ENCODE results near the gene SH3PXD2A.

The SH3PXD2A gene

GRCh38 chr10:103679096-103679790 is 176.1 kb downstream of the SH3PXD2A start:
- no peak overlapping the region for H3K9ac ChIP-seq (ENCODE audit: low read depth in 1 of 2, low read length in 2 of 2)
- H3K36me3 ChIP-seq (ENCODE audit: control insufficient read depth in 2 of 2, insufficient read depth in 2 of 2, low read length in 2 of 2): peaks cover 7 to 14% of the 10 kb centered on the region in 2 donors
- no peak overlapping the region for H3K4me3 ChIP-seq (ENCODE audit: low read length in 2 of 2)
- peak overlapping the region in 1 of 2 donors; percentile 24 for H3K27ac ChIP-seq (ENCODE audit: low read depth in 2 of 2, low read length in 2 of 2)
- no peaks in the 10 kb centered on the region for H3K27me3 ChIP-seq (ENCODE audit: control insufficient read depth in 2 of 2, insufficient read depth in 2 of 2, low read length in 2 of 2)
- H3K9me3 ChIP-seq (ENCODE audit: control insufficient read depth in 2 of 2, low read length in 2 of 2): no peaks in the 10 kb centered on the region
- H3K4me1 ChIP-seq (ENCODE audit: control insufficient read depth in 2 of 2, insufficient read depth in 2 of 2, low read length in 2 of 2): peaks cover 14 to 21% of the 10 kb centered on the region in 2 donors

- Histone ChIP-seq H3K4me3 (ENCODE audit: low read length in 2 of 2) (peak overlapping the region; percentile 60 to 66), H3K27ac (ENCODE audit: low read depth in 2 of 2, low read length in 2 of 2) (peak overlapping the region; percentile 59 to 81), H3K9ac (ENCODE audit: low read depth in 1 of 2, low read length in 2 of 2) (peak overlapping the region; percentile 50 to 70), H3K4me1 (ENCODE audit: control insufficient read depth in 2 of 2, insufficient read depth in 2 of 2, low read length in 2 of 2) (peaks cover 13 to 17% of the 10 kb centered on the region in 2 donors), H3K27me3 (ENCODE audit: control insufficient read depth in 2 of 2, insufficient read depth in 2 of 2, low read length in 2 of 2) (no peaks in the 10 kb centered on the region), H3K36me3 (ENCODE audit: control insufficient read depth in 2 of 2, insufficient read depth in 2 of 2, low read length in 2 of 2) (peaks cover 7 to 14% of the 10 kb centered on the region in 2 donors), H3K9me3 (ENCODE audit: control insufficient read depth in 2 of 2, low read length in 2 of 2) (no peaks in the 10 kb centered on the region)
Measured at GRCh38 chr10:103678178-103678526, 177.2 kb downstream of the SH3PXD2A start.

GRCh38 chr10:103677486-103678177 is 177.7 kb downstream of the SH3PXD2A start:
- no peaks in the 10 kb centered on the region for H3K9me3 ChIP-seq (ENCODE audit: control insufficient read depth in 2 of 2, low read length in 2 of 2)
- peaks cover 13 to 17% of the 10 kb centered on the region in 2 donors for H3K4me1 ChIP-seq (ENCODE audit: control insufficient read depth in 2 of 2, insufficient read depth in 2 of 2, low read length in 2 of 2)
- H3K27me3 ChIP-seq (ENCODE audit: control insufficient read depth in 2 of 2, insufficient read depth in 2 of 2, low read length in 2 of 2): no peaks in the 10 kb centered on the region
- peak overlapping the region; percentile 59 to 81 for H3K27ac ChIP-seq (ENCODE audit: low read depth in 2 of 2, low read length in 2 of 2)
- peak overlapping the region; percentile 50 to 70 for H3K9ac ChIP-seq (ENCODE audit: low read depth in 1 of 2, low read length in 2 of 2)
- peaks cover 8 to 14% of the 10 kb centered on the region in 2 donors for H3K36me3 ChIP-seq (ENCODE audit: control insufficient read depth in 2 of 2, insufficient read depth in 2 of 2, low read length in 2 of 2)
- peak overlapping the region; percentile 60 to 66 for H3K4me3 ChIP-seq (ENCODE audit: low read length in 2 of 2)

- Histone ChIP-seq H3K9ac (ENCODE audit: low read depth in 1 of 2, low read length in 2 of 2) (no peak overlapping the region), H3K36me3 (ENCODE audit: control insufficient read depth in 2 of 2, insufficient read depth in 2 of 2, low read length in 2 of 2) (peaks cover 10 to 11% of the 10 kb centered on the region in 2 donors), H3K27ac (ENCODE audit: low read depth in 2 of 2, low read length in 2 of 2) (peak overlapping the region; percentile 59 to 81), H3K9me3 (ENCODE audit: control insufficient read depth in 2 of 2, low read length in 2 of 2) (no peaks in the 10 kb centered on the region), H3K4me3 (ENCODE audit: low read length in 2 of 2) (peak overlapping the region in 1 of 2 donors; percentile 21), H3K4me1 (ENCODE audit: control insufficient read depth in 2 of 2, insufficient read depth in 2 of 2, low read length in 2 of 2) (peaks cover 13 to 17% of the 10 kb centered on the region in 2 donors), H3K27me3 (ENCODE audit: control insufficient read depth in 2 of 2, insufficient read depth in 2 of 2, low read length in 2 of 2) (no peaks in the 10 kb centered on the region)
Measured at GRCh38 chr10:103676851-103677417, 178.4 kb downstream of the SH3PXD2A start.

- Histone ChIP-seq H3K9me3 (ENCODE audit: control insufficient read depth in 2 of 2, low read length in 2 of 2) (no peaks in the 10 kb centered on the region), H3K4me1 (ENCODE audit: control insufficient read depth in 2 of 2, insufficient read depth in 2 of 2, low read length in 2 of 2) (peaks cover 13 to 17% of the 10 kb centered on the region in 2 donors), H3K4me3 (ENCODE audit: low read length in 2 of 2) (no peak overlapping the region), H3K27ac (ENCODE audit: low read depth in 2 of 2, low read length in 2 of 2) (peak overlapping the region; percentile 59 to 81), H3K27me3 (ENCODE audit: control insufficient read depth in 2 of 2, insufficient read depth in 2 of 2, low read length in 2 of 2) (no peaks in the 10 kb centered on the region), H3K36me3 (ENCODE audit: control insufficient read depth in 2 of 2, insufficient read depth in 2 of 2, low read length in 2 of 2) (peaks cover 10 to 11% of the 10 kb centered on the region in 2 donors), H3K9ac (ENCODE audit: low read depth in 1 of 2, low read length in 2 of 2) (no peak overlapping the region)
Measured at GRCh38 chr10:103676058-103676785, 179.2 kb downstream of the SH3PXD2A start.

- no peaks in the 10 kb centered on the region for H3K27me3 ChIP-seq (ENCODE audit: control insufficient read depth in 2 of 2, insufficient read depth in 2 of 2, low read length in 2 of 2)
Measured at GRCh38 chr10:103673606-103674005, 181.8 kb downstream of the SH3PXD2A start.

GRCh38 chr10:103672345-103672744 is 183.0 kb downstream of the SH3PXD2A start:
- H3K27me3 ChIP-seq (ENCODE audit: control insufficient read depth in 2 of 2, insufficient read depth in 2 of 2, low read length in 2 of 2): no peaks in the 10 kb centered on the region
- H3K9ac ChIP-seq (ENCODE audit: low read depth in 1 of 2, low read length in 2 of 2): no peak overlapping the region
- no peaks in the 10 kb centered on the region for H3K9me3 ChIP-seq (ENCODE audit: control insufficient read depth in 2 of 2, low read length in 2 of 2)
- peaks cover 11 to 14% of the 10 kb centered on the region in 2 donors for H3K36me3 ChIP-seq (ENCODE audit: control insufficient read depth in 2 of 2, insufficient read depth in 2 of 2, low read length in 2 of 2)
- H3K27ac ChIP-seq (ENCODE audit: low read depth in 2 of 2, low read length in 2 of 2): no peak overlapping the region
- no peak overlapping the region for H3K4me3 ChIP-seq (ENCODE audit: low read length in 2 of 2)
- peaks cover 11 to 12% of the 10 kb centered on the region in 2 donors for H3K4me1 ChIP-seq (ENCODE audit: control insufficient read depth in 2 of 2, insufficient read depth in 2 of 2, low read length in 2 of 2)

More at GRCh38 chr10:103673606-103674005, 181.8 kb downstream of the SH3PXD2A start:
- Histone ChIP-seq H3K4me1 (ENCODE audit: control insufficient read depth in 2 of 2, insufficient read depth in 2 of 2, low read length in 2 of 2) (peaks cover 16% of the 10 kb centered on the region in 2 donors), H3K27ac (ENCODE audit: low read depth in 2 of 2, low read length in 2 of 2) (no peak overlapping the region), H3K36me3 (ENCODE audit: control insufficient read depth in 2 of 2, insufficient read depth in 2 of 2, low read length in 2 of 2) (peaks cover 10 to 12% of the 10 kb centered on the region in 2 donors), H3K9ac (ENCODE audit: low read depth in 1 of 2, low read length in 2 of 2) (no peak overlapping the region), H3K4me3 (ENCODE audit: low read length in 2 of 2) (no peak overlapping the region), H3K9me3 (ENCODE audit: control insufficient read depth in 2 of 2, low read length in 2 of 2) (no peaks in the 10 kb centered on the region)

- H3K36me3 ChIP-seq (ENCODE audit: control insufficient read depth in 2 of 2, insufficient read depth in 2 of 2, low read length in 2 of 2): peaks cover 11% of the 10 kb centered on the region in 2 donors
- no peak overlapping the region for H3K9ac ChIP-seq (ENCODE audit: low read depth in 1 of 2, low read length in 2 of 2)
- H3K4me3 ChIP-seq (ENCODE audit: low read length in 2 of 2): no peak overlapping the region
- no peaks in the 10 kb centered on the region for H3K27me3 ChIP-seq (ENCODE audit: control insufficient read depth in 2 of 2, insufficient read depth in 2 of 2, low read length in 2 of 2)
- no peak overlapping the region for H3K27ac ChIP-seq (ENCODE audit: low read depth in 2 of 2, low read length in 2 of 2)
- H3K4me1 ChIP-seq (ENCODE audit: control insufficient read depth in 2 of 2, insufficient read depth in 2 of 2, low read length in 2 of 2): peaks cover 6 to 11% of the 10 kb centered on the region in 2 donors
- no peaks in the 10 kb centered on the region for H3K9me3 ChIP-seq (ENCODE audit: control insufficient read depth in 2 of 2, low read length in 2 of 2)
Measured at GRCh38 chr10:103671126-103671895, 184.1 kb downstream of the SH3PXD2A start.

GRCh38 chr10:103669944-103670343 is 185.4 kb downstream of the SH3PXD2A start:
- H3K27ac ChIP-seq (ENCODE audit: low read depth in 2 of 2, low read length in 2 of 2): no peak overlapping the region
- peaks cover 7 to 9% of the 10 kb centered on the region in 2 donors for H3K36me3 ChIP-seq (ENCODE audit: control insufficient read depth in 2 of 2, insufficient read depth in 2 of 2, low read length in 2 of 2)
- H3K4me3 ChIP-seq (ENCODE audit: low read length in 2 of 2): no peak overlapping the region
- H3K27me3 ChIP-seq (ENCODE audit: control insufficient read depth in 2 of 2, insufficient read depth in 2 of 2, low read length in 2 of 2): no peaks in the 10 kb centered on the region
- H3K9me3 ChIP-seq (ENCODE audit: control insufficient read depth in 2 of 2, low read length in 2 of 2): no peaks in the 10 kb centered on the region
- peaks cover 6 to 11% of the 10 kb centered on the region in 2 donors for H3K4me1 ChIP-seq (ENCODE audit: control insufficient read depth in 2 of 2, insufficient read depth in 2 of 2, low read length in 2 of 2)
- H3K9ac ChIP-seq (ENCODE audit: low read depth in 1 of 2, low read length in 2 of 2): no peak overlapping the region

Measured in mucosa of rectum (tissue), 2 donors.